Upper lobe of left lung (tissue), 4 donors: Measurements from ENCODE around the gene ARHGEF10L.

Source experiments
- EP300 ChIP-seq, 4 donors: sonication (generic); formaldehyde crosslinking; IDR thresholded peaks; one replicate each; pipeline ENCODE4 v1.5.1; 2017; ENCODE audit warnings: antibody characterized with exemption in 4 of 4, control low read depth in 2 of 4
- POLR2A ChIP-seq, 4 donors: fragments of 450-650 bp; IDR thresholded peaks; one replicate each; pipeline ENCODE4 v1.5.1; 2016 to 2017; ENCODE audit warnings: antibody characterized with exemption in 4 of 4, mild to moderate bottlenecking in 2 of 4
- TF ChIP-seq, protein P1 (sequence below), 6 experiments: fragments of 450-650 bp in 4 of 6; fragments of 200-600 bp in 2 of 6; sonication (generic) in 2 of 6; IDR thresholded peaks; one replicate each; pipeline ENCODE4 v1.5.1; 2016 to 2019; ENCODE audit warnings: antibody characterized with exemption in 6 of 6

DNA sequence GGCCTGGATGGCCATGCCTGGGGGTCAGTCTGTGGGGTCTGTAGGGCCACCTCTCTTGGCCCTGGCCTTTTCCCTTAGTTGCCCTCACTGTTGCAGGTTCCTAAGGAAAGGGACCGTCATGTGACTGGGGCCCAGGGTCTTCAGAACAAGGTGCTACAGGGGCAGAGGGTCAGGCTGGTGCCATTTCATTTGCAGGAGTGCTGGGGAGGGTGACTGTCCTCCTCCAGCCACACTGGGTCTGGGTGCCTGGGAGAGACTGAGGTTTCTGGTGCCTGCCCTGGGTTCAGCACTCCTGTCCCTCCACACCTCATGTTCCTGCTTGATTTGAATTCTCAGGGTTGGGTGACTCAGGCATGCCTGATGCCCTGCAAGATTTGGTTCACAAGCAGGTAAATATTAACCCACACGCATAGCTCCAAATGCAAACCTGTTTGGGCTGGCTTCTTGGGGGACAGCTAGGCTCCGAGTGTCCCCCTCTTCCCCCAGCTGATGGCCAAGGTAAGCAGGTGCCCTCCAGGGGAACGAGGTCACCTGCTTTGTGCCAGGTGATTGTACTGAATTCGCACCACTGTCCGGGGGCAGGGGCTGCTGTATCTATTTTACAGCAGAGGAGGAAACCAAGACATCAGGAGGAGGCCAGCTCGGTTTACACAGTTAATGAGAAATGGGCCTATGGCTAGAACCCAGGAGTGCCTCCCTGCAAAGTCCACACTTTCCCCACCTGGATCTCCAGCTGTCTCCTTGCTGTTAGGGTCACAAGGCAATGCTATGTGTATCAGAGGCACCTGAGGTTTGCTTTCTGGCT is 20.3 kb downstream of the ARHGEF10L start:
- TF ChIP-seq POLR2A (IDR thresholded peaks at IDR 0.05) (no peak), EP300 (IDR thresholded peaks at IDR 0.05) (no peak)
- TF ChIP-seq, protein P1, sequence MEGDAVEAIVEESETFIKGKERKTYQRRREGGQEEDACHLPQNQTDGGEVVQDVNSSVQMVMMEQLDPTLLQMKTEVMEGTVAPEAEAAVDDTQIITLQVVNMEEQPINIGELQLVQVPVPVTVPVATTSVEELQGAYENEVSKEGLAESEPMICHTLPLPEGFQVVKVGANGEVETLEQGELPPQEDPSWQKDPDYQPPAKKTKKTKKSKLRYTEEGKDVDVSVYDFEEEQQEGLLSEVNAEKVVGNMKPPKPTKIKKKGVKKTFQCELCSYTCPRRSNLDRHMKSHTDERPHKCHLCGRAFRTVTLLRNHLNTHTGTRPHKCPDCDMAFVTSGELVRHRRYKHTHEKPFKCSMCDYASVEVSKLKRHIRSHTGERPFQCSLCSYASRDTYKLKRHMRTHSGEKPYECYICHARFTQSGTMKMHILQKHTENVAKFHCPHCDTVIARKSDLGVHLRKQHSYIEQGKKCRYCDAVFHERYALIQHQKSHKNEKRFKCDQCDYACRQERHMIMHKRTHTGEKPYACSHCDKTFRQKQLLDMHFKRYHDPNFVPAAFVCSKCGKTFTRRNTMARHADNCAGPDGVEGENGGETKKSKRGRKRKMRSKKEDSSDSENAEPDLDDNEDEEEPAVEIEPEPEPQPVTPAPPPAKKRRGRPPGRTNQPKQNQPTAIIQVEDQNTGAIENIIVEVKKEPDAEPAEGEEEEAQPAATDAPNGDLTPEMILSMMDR (IDR thresholded peaks at IDR 0.05): no peak
